GM06990 (cell line): Measurements from ENCODE around the gene ATP2A2.
"Not testable (repeated sequence)": the region's sequence is repeated elsewhere in the genome, so short reads cannot be mapped to it uniquely, and the experiment has no call there.

ENCODE experiments used
- DNase-seq: peaks from one replicate; pipeline ENCODE4 v3.0.0-alpha.2; 2011; ENCODE audit not compliant: insufficient read length; ENCODE audit errors: extremely low read depth
- H3K27me3 ChIP-seq: replicated peaks from 2 replicates; pipeline ENCODE4 v1.6.0; 2011; ENCODE audit warnings: low read length; ENCODE audit not compliant: control insufficient read depth, insufficient read depth
- H3K36me3 ChIP-seq: 2 replicates; pipeline ENCODE4 v1.5.1; 2011; ENCODE audit warnings: low read length; ENCODE audit not compliant: control insufficient read depth, insufficient read depth
- H3K4me3 ChIP-seq: replicated peaks from 2 replicates; pipeline ENCODE4 v1.5.1; 2011; ENCODE audit warnings: low read depth, mild to moderate bottlenecking, control low read depth, low read length
- TF ChIP-seq, protein P1 (sequence below): IDR thresholded peaks from 2 replicates; pipeline ENCODE4 v1.5.1; 2011; ENCODE audit warnings: low read length, control low read depth, mild to moderate bottlenecking, inconsistent platforms; ENCODE audit not compliant: insufficient read depth, poor library complexity, severe bottlenecking

ATP2A2 gene

DNA sequence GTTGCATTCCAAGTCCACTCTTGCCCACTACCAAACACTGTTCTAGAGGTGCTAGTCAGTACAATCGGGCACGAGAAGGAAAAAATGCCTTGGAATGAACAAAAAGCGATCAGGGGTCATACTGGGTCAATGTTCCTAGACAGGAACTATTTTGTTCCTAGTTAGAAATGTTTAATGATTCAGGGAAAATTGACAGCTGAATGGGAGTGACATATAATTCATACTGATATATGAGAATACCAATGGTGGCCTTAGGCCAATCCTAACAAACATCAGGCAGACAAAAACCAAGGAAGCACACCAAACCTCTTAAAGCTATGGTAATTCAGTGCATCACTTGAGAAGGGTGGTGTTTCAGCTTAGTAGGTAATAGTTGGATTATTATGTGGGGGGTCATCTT lies 71.4 kb downstream of the ATP2A2 start:
- TF ChIP-seq, protein P1, sequence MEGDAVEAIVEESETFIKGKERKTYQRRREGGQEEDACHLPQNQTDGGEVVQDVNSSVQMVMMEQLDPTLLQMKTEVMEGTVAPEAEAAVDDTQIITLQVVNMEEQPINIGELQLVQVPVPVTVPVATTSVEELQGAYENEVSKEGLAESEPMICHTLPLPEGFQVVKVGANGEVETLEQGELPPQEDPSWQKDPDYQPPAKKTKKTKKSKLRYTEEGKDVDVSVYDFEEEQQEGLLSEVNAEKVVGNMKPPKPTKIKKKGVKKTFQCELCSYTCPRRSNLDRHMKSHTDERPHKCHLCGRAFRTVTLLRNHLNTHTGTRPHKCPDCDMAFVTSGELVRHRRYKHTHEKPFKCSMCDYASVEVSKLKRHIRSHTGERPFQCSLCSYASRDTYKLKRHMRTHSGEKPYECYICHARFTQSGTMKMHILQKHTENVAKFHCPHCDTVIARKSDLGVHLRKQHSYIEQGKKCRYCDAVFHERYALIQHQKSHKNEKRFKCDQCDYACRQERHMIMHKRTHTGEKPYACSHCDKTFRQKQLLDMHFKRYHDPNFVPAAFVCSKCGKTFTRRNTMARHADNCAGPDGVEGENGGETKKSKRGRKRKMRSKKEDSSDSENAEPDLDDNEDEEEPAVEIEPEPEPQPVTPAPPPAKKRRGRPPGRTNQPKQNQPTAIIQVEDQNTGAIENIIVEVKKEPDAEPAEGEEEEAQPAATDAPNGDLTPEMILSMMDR = no peak
- H3K36me3 ChIP-seq = peaks cover 26% of the 10 kb centered on the region
- H3K27me3 ChIP-seq = no peaks in the 10 kb centered on the region
- H3K4me3 ChIP-seq = no peak overlapping the region
- DNase-seq = no peak

DNA sequence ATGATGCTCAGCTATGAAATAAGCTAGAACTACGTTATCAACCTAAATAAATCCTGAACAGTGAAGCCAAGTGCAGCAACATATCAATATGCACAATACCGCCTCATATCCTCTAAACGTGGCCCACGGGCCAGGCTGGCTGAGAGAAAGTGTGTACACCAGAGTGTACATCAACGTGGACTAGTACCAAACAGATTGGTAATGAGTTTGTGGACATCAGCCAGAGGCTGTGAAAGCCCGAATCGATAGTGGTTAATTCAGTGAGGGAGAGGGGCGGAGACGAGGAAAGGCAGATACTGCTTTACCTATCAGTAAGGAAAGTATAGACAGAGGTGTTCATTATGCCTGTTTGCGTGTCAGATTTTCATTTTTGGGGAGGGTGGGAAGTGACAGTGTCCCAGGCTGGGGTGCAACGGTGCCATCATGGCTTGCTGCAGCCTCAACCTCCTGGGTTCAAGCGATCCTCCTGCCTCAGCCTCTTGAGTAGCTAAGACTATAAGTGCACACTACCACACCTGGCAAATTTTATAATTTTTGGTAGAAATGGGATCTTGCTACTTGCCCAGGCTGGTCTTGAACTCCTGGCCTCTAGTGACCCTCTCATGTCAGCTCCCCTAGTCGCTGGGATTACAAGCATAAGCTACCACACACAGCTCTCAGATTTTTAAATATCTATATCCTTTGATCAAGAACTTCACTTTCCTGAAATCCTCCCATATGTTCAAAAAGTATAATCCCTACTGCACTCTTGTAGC lies 72.3 kb downstream of the ATP2A2 start:
- Histone ChIP-seq H3K36me3 (peaks cover 17% of the 10 kb centered on the region), H3K27me3 (no peaks in the 10 kb centered on the region), H3K4me3 (no peak overlapping the region)
- TF ChIP-seq, protein P1 = no peak
- no peak for DNase-seq

DNA sequence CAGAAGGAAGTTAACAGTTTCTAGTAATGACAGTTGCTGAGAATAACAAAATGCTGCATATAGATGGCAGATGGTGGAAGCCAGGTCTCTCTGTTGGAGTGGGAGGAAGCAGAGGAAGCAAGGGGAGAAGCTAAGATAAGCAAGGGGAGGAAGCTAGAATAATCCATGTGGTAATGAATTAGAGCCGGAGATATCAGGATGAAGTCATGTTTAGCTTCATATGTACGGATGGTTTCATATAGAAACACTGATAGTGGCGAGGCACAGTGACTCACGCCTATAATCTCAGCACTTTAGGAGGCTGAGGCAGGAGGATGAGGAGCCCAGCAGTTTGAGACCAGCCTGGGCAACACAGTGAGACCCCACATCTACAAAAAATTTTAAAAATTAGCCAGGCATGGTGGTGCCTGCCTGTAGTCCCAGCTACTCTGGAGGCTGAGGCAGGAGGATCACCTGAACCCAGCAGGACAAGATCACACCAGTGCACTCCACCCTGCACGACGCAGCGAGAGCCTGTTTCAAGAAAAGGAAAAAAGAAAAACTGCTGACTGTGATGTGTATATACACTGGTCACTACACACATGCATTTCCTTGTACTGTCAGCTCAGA lies 73.2 kb downstream of the ATP2A2 start:
- no peak overlapping the region for H3K4me3 ChIP-seq
- H3K27me3 ChIP-seq = no peaks in the 10 kb centered on the region
- peaks cover 8% of the 10 kb centered on the region for H3K36me3 ChIP-seq
- TF ChIP-seq, protein P1 = no peak
- no peak for DNase-seq

DNA sequence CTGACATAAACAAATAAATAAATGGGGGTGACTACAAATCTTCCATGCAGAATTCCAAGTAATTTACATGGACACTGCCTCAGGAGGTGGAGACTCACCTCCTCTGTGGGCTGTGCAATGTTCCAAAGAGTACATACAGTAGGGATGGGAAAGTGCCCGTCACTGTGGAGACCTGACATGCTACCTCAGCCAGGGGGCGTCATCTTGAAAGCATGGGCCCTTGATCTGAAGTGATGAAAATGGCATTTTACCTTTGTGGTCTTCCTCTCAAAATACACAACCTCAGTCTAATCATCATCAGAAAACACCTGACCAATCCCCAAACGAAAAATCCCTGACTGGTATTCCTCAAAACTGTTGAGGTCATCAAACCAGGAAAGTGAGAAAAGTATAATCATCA lies 74.0 kb downstream of the ATP2A2 start:
- Histone ChIP-seq H3K4me3 (no peak overlapping the region), H3K36me3 (peaks cover 3% of the 10 kb centered on the region), H3K27me3 (no peaks in the 10 kb centered on the region)
- no peak for DNase-seq
- TF ChIP-seq, protein P1 = peak; percentile 73

DNA sequence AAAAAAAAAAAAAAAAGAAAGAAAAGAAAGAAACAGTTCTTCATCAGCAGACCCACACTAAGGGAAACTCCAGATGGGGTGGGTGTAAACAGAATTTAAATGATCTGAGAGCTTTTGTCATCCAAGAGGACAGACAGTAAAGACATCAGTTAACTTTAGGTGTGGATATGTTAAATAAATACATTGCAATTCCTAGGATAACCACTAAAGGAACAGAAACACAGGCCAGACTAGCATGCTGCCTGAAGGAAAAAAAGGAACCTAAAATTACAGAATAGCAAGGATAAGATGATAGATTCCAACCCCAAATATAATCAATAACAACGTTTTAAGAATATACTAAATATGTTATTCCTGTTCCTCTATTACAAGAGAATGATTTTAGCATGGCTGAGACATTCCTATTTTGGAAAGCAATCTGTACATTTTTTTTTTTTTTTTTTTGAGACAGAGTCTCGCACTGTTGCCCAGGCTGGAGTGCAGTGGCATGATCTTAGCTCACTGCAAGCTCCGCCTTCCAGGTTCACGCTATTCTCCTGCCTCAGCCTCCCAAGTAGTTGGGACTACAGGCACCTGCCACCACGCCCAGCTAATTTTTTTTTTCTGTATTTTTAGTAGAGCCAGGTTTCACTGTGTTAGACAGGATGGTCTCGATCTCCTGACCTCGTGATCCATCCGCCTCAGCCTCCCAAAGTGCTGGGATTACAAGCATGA lies 77.5 kb downstream of the ATP2A2 start:
- not testable (repeated sequence) for H3K36me3 ChIP-seq, DNase-seq, H3K27me3 ChIP-seq, H3K4me3 ChIP-seq

DNA sequence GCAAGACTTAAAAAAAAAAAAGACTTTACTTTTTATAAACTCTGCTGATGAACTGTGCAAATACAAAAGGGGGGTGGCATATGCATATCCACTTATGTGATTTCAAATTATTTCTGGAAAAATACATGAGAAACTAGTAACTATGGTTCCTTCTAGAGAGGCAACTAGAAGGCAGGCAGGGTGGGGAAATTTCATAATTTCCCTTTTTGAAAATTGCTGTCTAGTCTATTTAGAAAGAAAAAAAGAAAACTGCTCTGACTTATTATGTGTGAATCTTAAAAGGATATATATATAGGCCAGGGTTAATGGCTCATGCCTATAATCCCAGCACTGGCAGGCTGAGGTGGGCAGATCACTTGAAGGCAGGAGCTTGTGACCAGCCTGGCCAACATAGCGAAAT lies 80.2 kb downstream of the ATP2A2 start:
- no peak for DNase-seq
- TF ChIP-seq, protein P1 = no peak
- no peaks in the 10 kb centered on the region for H3K36me3 ChIP-seq
- no peak overlapping the region for H3K4me3 ChIP-seq
- H3K27me3 ChIP-seq = no peaks in the 10 kb centered on the region
